Astrocyte (in vitro differentiated cells and primary cell): ENCODE results near the gene MOB3C. TPM values are rescaled to one million over a fixed set of nuclear protein-coding genes. Genes with fewer than 3 reads are reported as not detected.

Source experiments
- DNase-seq: peaks from one replicate; pipeline ENCODE4 v3.0.0-alpha.2; 2010; ENCODE audit warnings: low read depth
- FAIRE-seq: peaks from 2 replicates; lab custom pipeline; 2011; peaks lifted over from hg19 to GRCh38; lab: Jason Lieb, UNC
- H2AFZ ChIP-seq: 2 replicates; pipeline ENCODE4 v1.6.0; 2012; ENCODE audit warnings: low read depth, low read length, inconsistent platforms
- H3K27ac ChIP-seq: 2 replicates; pipeline ENCODE4 v1.5.1; 2011; ENCODE audit warnings: low read depth, low read length, inconsistent platforms
- H3K27me3 ChIP-seq: 2 replicates; pipeline ENCODE4 v1.6.0; 2011; ENCODE audit warnings: low read length, inconsistent platforms; ENCODE audit not compliant: insufficient read depth
- H3K36me3 ChIP-seq: 2 replicates; pipeline ENCODE4 v1.5.1; 2011; ENCODE audit warnings: low read length, inconsistent platforms; ENCODE audit not compliant: insufficient read depth
- H3K4me1 ChIP-seq: 2 replicates; pipeline ENCODE4 v1.5.1; 2011; ENCODE audit warnings: low read length, inconsistent platforms; ENCODE audit not compliant: insufficient read depth
- H3K4me2 ChIP-seq: 2 replicates; pipeline ENCODE4 v1.6.0; 2012; ENCODE audit warnings: low read length, inconsistent platforms
- H3K4me3 ChIP-seq: 2 replicates; pipeline ENCODE4 v1.5.1; 2011; ENCODE audit warnings: low read depth, mild to moderate bottlenecking, low read length, inconsistent platforms; ENCODE audit not compliant: insufficient read depth
- H3K79me2 ChIP-seq: 2 replicates; pipeline ENCODE4 v1.6.0; 2012; ENCODE audit warnings: mild to moderate bottlenecking, low read length, inconsistent platforms; ENCODE audit not compliant: insufficient read depth
- H3K9ac ChIP-seq: 2 replicates; pipeline ENCODE4 v1.6.0; 2012; ENCODE audit warnings: mild to moderate bottlenecking, low read length, inconsistent platforms
- H3K9me3 ChIP-seq: 2 replicates; pipeline ENCODE4 v1.5.1; 2012; ENCODE audit warnings: low read depth, mild to moderate bottlenecking, low read length, inconsistent platforms; ENCODE audit not compliant: insufficient read depth
- H4K20me1 ChIP-seq: 2 replicates; pipeline ENCODE4 v1.6.0; 2012; ENCODE audit warnings: low read length, inconsistent platforms; ENCODE audit not compliant: insufficient read depth
- H3K27ac Mint-ChIP-seq: one replicate; pipeline ENCODE4 v1.8.0; 2021; ENCODE audit warnings: mild to moderate bottlenecking, mixed read lengths; ENCODE audit not compliant: unreplicated experiment
- H3K27me3 Mint-ChIP-seq: one replicate; pipeline ENCODE4 v1.8.0; 2021; ENCODE audit warnings: low read depth, mixed read lengths; ENCODE audit not compliant: unreplicated experiment
- H3K36me3 Mint-ChIP-seq: one replicate; pipeline ENCODE4 v1.8.0; 2021; ENCODE audit warnings: low read depth, mixed read lengths; ENCODE audit not compliant: unreplicated experiment
- H3K4me1 Mint-ChIP-seq: one replicate; pipeline ENCODE4 v1.8.0; 2021; ENCODE audit warnings: low read depth, mixed read lengths; ENCODE audit not compliant: unreplicated experiment
- H3K4me3 Mint-ChIP-seq: one replicate; pipeline ENCODE4 v1.8.0; 2021; ENCODE audit warnings: mild to moderate bottlenecking, moderate library complexity, mixed read lengths; ENCODE audit not compliant: unreplicated experiment
- H3K9me3 Mint-ChIP-seq: one replicate; pipeline ENCODE4 v1.8.0; 2021; ENCODE audit warnings: mild to moderate bottlenecking, mixed read lengths; ENCODE audit not compliant: unreplicated experiment
- EZH2 ChIP-seq: IDR thresholded peaks from 2 replicates; pipeline ENCODE4 v1.6.1; 2012; ENCODE audit warnings: mild to moderate bottlenecking, low read length, inconsistent platforms; ENCODE audit not compliant: insufficient read depth
- total RNA-seq: library from RNA; stranded (reverse); gene quantifications from 2 replicates; pipeline ENCODE4 v1.2.1, GENCODE V29; 2021
- TF ChIP-seq, protein P1 (sequence below): IDR thresholded peaks from 2 replicates; pipeline ENCODE4 v1.5.1; 2011; ENCODE audit warnings: low read depth, mild to moderate bottlenecking, inconsistent platforms, low read length, moderate library complexity; ENCODE audit not compliant: insufficient read depth

MOB3C gene
- total RNA-seq, 1 donor from 2014 or later = 4.8 TPM

GRCh38 chr1:46615735-46616134 is 876 bp downstream of the MOB3C start:
- no peak for DNase-seq
- peak overlapping the region; percentile 97 for H2AFZ ChIP-seq
- peak overlapping the region; percentile 84 for H3K9ac ChIP-seq
- no peaks in the 10 kb centered on the region for H3K36me3 ChIP-seq
- Mint-ChIP-seq H3K9me3 (peaks cover 2% of the 10 kb centered on the region), H3K4me3 (peak overlapping the region; percentile 86), H3K27me3 (peaks cover 19% of the 10 kb centered on the region), H3K36me3 (peaks cover 5% of the 10 kb centered on the region), H3K27ac (peak overlapping the region; percentile 47), H3K4me1 (peaks cover 19% of the 10 kb centered on the region)
- no peaks in the 10 kb centered on the region for H3K27me3 ChIP-seq
- H3K4me3 ChIP-seq = peak overlapping the region; percentile 87
- no peaks in the 10 kb centered on the region for H3K9me3 ChIP-seq
- peaks cover 7% of the 10 kb centered on the region for H3K79me2 ChIP-seq
- FAIRE-seq = no peak
- H3K27ac ChIP-seq = no peak overlapping the region
- TF ChIP-seq, protein P1, sequence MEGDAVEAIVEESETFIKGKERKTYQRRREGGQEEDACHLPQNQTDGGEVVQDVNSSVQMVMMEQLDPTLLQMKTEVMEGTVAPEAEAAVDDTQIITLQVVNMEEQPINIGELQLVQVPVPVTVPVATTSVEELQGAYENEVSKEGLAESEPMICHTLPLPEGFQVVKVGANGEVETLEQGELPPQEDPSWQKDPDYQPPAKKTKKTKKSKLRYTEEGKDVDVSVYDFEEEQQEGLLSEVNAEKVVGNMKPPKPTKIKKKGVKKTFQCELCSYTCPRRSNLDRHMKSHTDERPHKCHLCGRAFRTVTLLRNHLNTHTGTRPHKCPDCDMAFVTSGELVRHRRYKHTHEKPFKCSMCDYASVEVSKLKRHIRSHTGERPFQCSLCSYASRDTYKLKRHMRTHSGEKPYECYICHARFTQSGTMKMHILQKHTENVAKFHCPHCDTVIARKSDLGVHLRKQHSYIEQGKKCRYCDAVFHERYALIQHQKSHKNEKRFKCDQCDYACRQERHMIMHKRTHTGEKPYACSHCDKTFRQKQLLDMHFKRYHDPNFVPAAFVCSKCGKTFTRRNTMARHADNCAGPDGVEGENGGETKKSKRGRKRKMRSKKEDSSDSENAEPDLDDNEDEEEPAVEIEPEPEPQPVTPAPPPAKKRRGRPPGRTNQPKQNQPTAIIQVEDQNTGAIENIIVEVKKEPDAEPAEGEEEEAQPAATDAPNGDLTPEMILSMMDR = no peak
- TF ChIP-seq EZH2 = no peak
- peak overlapping the region; percentile 91 for H3K4me2 ChIP-seq
- peaks cover 19% of the 10 kb centered on the region for H4K20me1 ChIP-seq
- peaks cover 16% of the 10 kb centered on the region for H3K4me1 ChIP-seq

GRCh38 chr1:46615088-46615487 is 1.5 kb downstream of the MOB3C start:
- Histone ChIP-seq H3K27ac (no peak overlapping the region), H3K4me1 (peaks cover 16% of the 10 kb centered on the region), H3K36me3 (no peaks in the 10 kb centered on the region), H3K4me2 (peak overlapping the region; percentile 91), H3K9me3 (no peaks in the 10 kb centered on the region), H2AFZ (no peak overlapping the region), H3K4me3 (no peak overlapping the region), H3K27me3 (no peaks in the 10 kb centered on the region), H4K20me1 (peaks cover 19% of the 10 kb centered on the region), H3K9ac (no peak overlapping the region), H3K79me2 (peaks cover 7% of the 10 kb centered on the region)
- TF ChIP-seq, protein P1 = no peak
- TF ChIP-seq EZH2 = no peak
- peak overlapping the region; percentile 86 for H3K4me3 Mint-ChIP-seq
- H3K36me3 Mint-ChIP-seq = peaks cover 5% of the 10 kb centered on the region
- peaks cover 2% of the 10 kb centered on the region for H3K9me3 Mint-ChIP-seq
- peaks cover 13% of the 10 kb centered on the region for H3K27me3 Mint-ChIP-seq
- FAIRE-seq (no peak), DNase-seq (no peak)
- peaks cover 19% of the 10 kb centered on the region for H3K4me1 Mint-ChIP-seq
- no peak overlapping the region for H3K27ac Mint-ChIP-seq

- Histone ChIP-seq H3K9ac (no peak overlapping the region), H3K9me3 (no peaks in the 10 kb centered on the region), H3K4me1 (peaks cover 16% of the 10 kb centered on the region), H3K27ac (no peak overlapping the region), H4K20me1 (peaks cover 19% of the 10 kb centered on the region), H2AFZ (no peak overlapping the region), H3K4me2 (no peak overlapping the region), H3K4me3 (no peak overlapping the region), H3K79me2 (peaks cover 7% of the 10 kb centered on the region), H3K36me3 (no peaks in the 10 kb centered on the region), H3K27me3 (no peaks in the 10 kb centered on the region)
- H3K27me3 Mint-ChIP-seq = peaks cover 13% of the 10 kb centered on the region
- H3K27ac Mint-ChIP-seq = no peak overlapping the region
- FAIRE-seq (no peak), DNase-seq (no peak)
- no peak for TF ChIP-seq EZH2
- TF ChIP-seq, protein P1 = no peak
- H3K4me3 Mint-ChIP-seq = peak overlapping the region; percentile 62
- peaks cover 9% of the 10 kb centered on the region for H3K36me3 Mint-ChIP-seq
- H3K4me1 Mint-ChIP-seq = peaks cover 19% of the 10 kb centered on the region
- H3K9me3 Mint-ChIP-seq = peaks cover 2% of the 10 kb centered on the region
Observed at GRCh38 chr1:46614604-46614984, 2.0 kb downstream of the MOB3C start.
